ENCODE results near the gene MTFMT. TPM values are rescaled to one million over a fixed set of nuclear protein-coding genes. Genes with fewer than 3 reads are reported as not detected.
A peak's percentile ranks its signal among the peaks of the same experiment; 100 is the strongest.
"Not testable (repeated sequence)": the region's sequence is repeated elsewhere in the genome, so short reads cannot be mapped to it uniquely, and the experiment has no call there.

The MTFMT gene
- total RNA-seq, 1 donor from 2014 or later: 19.8 TPM

DNA sequence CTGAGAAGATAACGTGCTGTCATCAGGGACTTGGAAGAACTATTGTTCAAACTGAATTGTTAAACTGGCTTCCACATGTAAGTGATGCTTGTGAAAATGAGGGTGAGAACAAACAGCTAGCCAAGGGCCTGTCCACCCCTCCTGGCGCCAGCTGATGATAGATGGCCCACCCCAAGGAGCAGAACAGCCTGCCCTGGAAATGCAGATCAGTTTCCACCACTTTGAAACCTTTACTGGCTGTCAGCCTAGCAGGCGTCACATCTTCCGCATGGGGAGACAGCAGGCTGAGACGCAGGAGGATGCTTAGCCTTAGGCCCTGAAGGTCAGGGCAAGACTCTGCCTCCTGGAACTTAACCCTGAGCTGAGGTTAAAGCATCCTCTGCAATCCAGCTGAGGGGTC, 9.4 kb upstream of the MTFMT start:
- no peak for DNase-seq (ENCODE audit: low spot score)

DNA sequence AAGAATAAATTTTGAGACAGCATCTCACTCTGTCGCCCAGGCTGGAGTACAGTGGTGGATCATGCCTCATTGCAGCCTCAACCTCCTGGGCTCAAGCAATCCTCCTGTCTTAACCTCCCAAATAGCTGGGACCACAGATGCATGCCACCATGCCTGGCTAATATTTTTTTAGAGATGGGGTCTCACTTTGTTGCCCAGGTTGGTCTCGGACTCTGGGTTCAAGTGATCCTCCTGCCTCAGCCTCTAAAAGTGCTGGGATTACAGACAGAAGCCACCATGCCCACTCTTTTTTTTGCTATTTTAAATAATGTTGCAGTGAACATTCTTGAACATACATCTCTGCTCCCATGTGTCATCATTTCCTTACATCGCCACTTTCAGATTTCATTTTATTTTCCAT, 9.0 kb upstream of the MTFMT start:
- no peak for DNase-seq (ENCODE audit: low spot score)

DNA sequence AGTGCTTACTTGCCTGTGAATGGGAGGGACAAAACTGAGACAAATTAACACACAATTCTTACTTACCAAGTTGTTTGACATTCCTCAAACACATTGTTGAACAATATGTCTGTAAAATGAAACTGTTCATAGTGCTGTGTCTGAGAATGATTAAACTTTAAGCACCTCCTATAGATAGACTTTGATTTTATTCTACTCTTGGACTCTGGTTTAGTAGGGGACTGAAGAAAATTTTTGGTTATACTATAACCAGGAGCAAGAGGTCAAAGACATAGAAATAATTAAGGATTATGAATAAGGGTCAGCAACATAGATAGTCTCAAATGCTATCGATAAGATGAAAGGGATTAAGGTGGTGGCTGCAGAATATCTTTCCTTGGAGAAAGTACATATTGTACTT, 7.9 kb upstream of the MTFMT start:
- no peak for DNase-seq (ENCODE audit: low spot score)

DNA sequence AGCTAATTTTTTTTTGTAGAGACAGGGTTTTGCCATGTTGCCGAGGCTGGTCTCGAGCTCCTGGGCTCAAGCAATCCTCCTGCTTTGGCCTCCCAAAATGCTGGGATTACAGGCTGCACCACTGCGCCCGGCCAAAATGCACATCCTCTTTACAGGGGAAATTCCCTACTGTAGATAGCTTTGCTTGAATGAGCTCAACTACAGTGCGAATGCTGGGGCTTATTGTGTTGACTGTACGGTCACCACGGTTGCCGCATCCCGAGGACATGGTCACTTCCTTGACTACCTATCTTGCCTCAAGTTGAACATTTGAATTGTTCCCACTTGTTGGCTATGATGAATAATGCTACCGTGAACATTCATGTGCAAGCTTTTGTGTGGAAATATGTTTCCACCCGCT, 5.3 kb upstream of the MTFMT start:
- no peak for DNase-seq (ENCODE audit: low spot score)

DNA sequence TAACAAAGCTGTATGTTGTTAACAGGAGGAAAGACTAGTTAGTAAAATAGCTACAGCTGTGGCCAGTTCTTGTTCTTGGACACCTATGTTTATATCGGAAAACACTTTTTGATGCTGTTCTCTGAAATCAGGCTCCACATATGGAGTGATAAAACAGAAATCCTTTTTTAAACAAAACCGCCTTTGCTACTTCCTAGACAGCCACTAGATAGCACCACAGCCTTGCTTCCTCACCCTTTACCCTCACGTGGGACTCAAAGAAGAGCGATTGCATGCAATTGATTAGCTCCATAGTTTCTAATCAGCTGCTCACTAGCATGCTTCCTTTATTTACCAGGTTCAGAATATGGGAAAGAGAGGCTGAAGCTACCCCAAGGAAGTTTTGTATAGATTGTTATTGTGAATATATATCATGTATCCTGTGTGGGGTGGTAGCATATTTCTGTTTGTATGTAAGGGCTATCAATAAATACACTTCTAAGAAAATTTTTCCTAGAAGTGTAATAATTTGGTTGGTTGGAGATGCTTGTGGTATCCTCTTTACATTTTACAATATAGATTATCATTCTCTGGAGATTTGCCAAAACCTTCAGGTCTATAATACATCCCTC, 4.3 kb upstream of the MTFMT start:
- no peak for DNase-seq (ENCODE audit: low spot score)

DNA sequence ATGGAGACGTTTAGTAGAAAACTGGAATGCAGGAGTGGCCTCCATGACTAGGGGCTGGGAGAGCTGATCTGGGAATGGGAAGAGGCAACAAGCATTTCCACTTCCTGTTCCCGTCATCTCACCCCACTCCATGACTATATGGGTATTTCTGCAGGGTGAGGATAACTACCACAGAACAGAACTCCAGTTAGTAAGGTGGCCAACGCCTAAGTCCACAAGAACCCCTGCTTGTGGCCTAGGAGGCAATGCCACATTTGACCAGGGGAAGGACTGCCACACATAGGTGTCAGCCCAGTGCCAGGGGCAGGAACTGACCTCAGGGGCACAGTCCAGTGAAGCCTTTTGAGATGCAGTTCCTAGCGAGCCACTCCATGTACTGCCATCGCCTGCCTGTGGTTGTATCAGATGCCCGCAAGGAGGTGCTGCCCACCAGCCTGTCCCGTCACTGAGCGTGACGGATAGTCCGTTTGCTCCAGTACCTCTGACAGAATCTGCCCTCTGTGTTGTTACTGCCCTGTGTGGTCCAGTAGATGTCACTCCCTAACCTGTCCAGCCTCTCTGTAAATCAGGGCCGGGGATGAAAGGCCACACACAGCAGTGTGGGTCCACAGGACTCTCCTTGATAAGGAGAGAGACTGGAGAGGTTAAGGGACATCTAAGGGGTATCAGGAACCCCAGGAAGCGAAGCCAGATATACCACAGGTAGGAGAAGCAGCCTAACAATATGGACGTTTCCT, 3.5 kb upstream of the MTFMT start:
- no peak for DNase-seq (ENCODE audit: low spot score)

DNA sequence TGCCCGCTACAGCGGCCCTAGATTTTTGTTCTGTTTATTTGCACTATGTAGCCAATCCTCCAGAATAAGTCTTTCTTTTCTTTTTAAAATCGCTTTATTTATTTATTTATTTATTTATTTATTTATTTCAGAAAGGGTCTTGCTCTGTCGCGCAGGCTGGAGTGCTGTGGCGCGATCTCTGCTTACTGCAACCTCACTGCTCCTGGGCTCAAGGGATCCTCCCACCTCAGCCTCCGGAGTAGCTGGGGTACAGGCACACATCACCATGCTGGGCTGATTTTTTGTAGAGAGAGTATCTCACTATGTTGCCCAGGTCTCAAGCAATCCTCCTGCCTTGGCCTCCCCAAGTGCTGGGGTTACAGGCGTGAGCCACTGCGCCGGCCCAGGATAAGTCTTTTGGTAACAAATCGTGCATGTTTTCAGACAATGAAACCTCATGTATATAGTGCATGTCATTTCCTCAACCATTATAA, 333 bp upstream of the MTFMT start:
- no peak for DNase-seq (ENCODE audit: low spot score)

DNA sequence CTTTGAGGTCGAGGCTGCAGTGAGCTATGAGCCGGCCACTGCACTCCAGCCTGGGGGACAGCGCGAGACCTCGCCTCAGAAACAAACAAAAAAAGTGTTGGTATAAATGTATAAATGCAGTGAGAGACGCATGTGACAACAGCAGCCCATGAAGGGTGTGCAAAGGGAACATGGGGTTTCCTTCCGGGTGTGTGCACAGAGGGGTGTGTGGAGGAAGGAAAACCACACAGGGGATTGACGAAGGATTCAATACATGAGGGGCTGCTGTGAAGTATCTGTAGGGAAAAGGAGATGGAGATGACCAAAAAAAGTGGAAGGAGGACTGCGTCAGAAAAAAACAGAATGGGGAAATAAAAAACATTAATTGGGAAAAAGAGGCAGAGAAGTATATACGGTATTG, 1.1 kb downstream of the MTFMT start:
- DNase-seq (ENCODE audit: low spot score): no peak

DNA sequence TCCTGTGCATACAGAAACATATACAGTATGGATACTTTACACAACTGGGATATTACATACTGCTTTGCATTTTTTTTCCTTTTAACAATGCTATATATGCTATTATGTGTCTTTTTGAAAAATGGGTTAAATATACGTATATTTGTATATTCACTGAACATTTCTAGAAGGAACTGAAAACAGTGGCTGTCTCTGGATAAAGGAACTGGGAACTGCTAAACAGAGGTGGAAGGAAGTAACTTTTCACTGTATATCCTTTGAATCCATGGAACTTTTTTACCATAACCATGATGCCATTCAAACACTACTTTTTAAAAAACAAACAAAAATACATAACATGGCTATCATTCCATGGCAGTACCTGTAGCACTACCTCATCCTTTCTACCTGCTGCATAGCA, 1.8 kb downstream of the MTFMT start:
- no peak for DNase-seq (ENCODE audit: low spot score)

DNA sequence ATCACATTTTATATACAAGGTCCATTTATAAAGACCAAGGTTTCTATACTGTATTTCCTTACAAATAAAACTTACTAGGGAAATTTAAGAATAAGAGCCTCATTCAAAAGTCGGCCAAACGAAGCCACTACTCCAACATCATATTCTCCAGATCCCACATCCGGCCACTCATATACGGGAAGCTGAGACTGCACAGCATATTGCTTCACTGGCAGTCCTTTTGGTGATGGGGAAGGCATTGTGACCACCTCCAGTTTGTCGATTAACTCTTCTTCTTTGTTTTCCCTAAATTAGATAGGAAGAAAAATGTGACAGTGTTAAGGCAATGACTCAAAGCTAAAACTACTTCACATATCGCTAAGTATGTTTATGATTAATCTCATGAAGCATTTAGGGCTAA, 2.7 kb downstream of the MTFMT start:
- DNase-seq (ENCODE audit: low spot score): no peak

DNA sequence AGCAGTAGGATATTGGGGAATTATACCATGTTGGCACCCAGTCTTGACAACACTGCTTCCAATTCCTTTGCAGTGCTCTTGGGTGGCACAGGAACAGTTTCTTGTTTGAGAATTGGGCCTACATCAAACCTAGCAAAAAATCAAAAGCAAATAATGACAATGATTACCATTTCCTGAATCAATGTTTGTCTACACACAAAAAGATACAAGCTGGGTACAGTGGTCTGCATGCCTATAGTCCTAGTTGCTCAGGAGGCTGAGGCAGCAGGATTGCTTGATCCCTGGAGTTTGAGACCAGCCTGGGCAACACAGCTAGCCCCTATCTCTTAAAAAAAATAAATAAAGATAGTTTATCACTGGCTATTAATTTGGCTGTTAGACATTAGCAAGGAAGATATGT, 8.0 kb downstream of the MTFMT start:
- no peak for DNase-seq (ENCODE audit: low spot score)

DNA sequence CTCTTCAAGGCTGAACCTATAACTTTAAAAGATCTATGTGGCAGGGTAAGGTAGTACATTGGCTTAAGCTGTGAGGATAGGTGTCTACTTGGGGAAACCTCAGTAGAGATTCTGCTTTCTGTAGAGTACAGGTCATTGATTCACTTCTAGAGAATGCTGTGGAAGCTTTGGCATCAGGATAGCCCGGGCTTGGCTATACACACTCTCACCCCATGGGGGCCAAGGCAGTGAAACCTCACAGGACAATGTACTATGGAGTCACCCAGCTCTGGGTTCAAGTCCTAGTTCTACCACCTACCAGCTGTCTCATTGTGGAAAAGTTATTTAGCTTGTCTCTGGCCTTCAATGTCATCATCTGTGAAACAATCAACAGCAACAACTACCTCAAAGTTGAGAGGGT, 9.0 kb downstream of the MTFMT start:
- no peak for DNase-seq (ENCODE audit: low spot score)

DNA sequence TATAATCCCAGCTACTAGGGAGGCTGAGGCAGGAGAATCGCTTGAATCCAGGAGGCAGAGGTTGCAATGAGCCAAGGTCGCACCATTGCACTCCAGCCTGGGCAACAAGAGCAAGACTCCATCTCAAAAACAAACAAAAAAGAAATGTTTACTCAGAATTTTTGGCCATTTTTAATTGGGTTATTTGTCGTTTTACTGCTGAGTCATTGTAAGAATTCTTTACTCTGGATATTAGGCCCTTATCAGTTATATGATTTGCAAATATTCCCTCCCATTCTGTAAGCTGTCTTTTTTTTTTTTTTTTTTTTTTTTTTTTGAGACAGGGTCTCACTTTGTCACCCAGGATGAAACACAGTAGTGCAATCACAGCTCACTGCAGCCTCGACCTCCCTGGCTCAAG, 18.2 kb downstream of the MTFMT start:
- not testable (repeated sequence) for DNase-seq (ENCODE audit: low spot score)

DNA sequence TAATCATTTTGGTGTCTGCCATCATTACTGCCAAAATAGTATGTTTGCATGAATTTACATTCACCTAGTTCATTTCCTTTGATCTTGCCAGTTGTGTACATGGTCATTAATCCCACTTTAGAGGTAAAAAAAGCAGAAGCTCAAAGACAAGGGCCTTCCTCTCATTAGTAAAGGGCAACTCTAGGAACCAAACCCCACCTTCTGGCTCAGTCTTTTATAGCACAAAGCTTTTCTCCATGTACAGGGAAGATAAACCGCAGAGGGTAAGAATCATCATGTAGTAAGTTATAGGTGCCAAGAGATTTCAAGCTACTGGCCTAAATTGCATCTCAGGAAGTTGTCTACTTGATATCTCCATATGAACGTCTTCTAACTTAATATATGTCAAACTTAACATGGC, 20.5 kb downstream of the MTFMT start:
- no peak for DNase-seq (ENCODE audit: low spot score)

DNA sequence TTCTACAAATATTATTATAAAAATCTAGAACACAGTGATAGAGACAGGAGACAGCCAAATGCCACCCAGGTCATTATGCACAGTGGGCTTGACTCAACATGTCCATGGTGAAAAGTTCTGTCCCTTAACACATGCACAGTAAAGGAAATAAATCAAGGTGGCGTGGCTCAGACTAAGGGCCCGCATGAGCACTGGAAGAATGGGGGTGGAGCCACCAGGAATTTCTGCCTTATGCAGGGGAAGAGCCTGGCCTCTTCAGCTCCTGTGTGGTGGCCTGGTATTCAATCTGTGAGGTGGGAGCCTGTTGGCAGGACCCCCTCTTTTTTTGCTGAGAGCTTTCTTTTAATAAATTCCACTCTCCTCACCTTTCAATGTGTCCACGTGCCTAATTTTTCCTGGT, 22.6 kb downstream of the MTFMT start:
- no peak for DNase-seq (ENCODE audit: low spot score)

DNA sequence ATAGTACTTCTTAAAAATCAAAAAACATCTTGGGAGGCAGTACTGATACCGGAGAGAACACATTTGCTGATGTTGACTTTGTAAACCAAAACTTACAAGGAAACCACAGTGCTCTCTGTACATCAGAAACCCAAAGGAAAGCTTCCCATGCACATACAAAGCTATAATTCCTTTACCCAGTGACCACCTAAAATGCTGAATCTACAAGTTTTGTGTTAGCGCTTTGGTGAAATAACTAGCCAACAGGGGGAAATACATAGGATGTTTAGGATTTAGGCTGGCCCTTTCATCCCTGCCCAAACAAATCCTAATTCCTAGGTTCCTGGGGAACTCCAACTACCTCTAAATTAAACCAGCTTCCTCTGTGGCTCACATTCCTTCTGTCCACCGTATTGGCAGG, 24.4 kb downstream of the MTFMT start:
- DNase-seq (ENCODE audit: low spot score): no peak

DNA sequence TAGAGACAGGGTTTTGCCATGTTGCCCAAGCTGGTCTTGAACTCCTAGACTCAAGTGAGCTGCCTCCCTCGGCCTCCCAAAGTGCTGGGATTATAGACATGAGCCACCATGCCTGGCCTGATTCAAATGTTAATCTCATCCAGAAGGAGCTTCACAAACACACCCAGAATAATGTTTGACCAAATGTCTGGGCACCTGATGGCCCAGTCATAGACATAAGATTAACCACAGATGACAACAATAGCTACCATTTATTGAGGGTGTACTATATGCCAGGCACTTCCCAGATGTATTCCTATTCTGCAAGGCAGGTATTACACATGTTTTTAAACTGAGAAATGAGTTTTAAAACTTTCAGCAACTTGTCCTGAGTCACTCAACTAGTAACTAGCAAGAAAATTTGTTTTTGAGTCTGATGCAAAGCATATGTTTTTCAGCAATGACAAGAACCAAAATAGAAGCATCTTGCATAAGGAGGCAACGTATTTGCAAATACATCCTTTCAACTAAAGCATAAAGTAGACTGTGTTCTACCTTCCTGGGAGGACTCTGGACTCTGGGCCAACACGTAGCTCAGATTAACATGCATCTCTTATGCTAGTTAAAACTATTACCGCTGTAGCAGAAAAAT, 31.6 kb downstream of the MTFMT start:
- no peak for DNase-seq (ENCODE audit: low spot score)

DNA sequence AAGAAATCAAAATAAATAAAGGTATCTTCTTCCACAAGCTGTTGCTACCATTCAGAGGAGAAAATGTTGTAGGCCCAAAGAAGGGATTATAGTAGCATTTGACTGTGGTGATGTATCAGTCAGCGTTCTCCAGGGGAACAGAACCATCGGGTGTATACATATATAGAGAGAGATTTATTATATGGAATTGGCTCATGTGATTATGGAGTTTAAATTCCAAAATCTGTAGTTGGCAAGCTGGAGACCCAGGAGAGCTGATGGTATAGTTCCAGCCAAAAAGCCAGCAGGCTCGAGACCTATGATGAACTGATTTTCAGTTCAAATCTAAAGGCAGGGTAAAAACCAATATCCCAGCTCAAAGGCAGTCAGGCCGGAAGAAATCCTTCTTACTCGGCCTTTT, 32.4 kb downstream of the MTFMT start:
- no peak for DNase-seq (ENCODE audit: low spot score)

DNA sequence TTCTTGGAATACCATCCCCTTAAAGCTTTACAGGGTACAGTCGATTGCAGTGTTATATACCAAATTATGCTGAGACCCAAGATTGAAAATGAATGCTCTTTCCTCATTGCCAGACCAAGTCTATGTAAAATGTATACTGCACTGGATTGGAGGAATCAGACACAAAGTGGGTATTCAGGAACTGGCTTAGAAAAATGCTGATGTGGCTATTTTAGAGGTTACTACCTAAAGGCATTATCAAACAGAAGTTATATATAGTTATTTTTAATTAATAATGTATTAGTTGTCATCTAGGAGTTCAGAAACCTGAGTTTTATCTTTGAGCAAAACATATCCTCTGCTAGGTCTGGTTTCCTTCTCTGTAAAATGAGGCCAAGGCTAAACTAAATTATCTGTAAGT, 36.1 kb downstream of the MTFMT start:
- no peak for DNase-seq (ENCODE audit: low spot score)

DNA sequence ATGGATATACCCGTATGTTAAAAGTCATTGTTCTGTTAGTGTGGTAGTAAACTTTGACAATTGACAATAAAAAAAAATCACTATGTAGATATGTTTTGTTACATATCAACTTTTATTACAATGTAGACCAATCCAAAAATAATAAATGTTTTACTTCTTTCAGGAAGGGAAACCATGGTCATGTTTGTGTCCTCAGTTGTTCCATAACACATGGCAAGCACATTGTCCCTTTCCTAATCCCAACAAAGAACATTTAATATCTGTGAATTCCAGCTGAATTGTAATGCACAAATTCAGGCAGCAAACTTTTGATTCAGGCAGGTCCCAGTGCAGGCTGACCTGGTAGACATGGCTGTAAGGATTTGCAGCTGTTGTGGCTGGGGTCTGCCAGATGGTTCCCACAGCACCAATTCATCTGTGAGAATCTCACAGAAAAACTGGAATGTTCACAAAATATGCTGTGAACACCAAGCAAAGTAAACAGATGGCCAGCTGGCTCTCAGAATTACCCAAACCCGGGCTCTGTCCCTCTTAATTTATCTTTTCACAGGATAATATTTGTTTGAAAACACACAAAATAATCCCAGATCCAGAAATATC, 37.8 kb downstream of the MTFMT start:
- DNase-seq (ENCODE audit: low spot score): no peak

DNA sequence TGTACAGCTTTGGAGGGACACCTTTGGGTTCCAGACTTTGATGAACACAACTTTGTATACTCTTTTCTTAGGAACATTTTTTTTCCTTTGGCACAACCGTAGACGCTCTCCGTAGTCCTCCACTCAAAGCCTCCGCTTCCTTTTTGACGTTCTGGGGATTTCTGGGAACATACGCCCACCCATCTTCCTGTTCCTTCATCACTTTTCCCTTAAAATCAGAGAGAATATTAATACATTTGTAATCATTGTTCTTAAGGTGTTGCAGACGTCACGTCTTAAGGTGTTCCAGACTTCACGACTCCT, 39.3 kb downstream of the MTFMT start:
- DNase-seq (ENCODE audit: low spot score): no peak

DNA sequence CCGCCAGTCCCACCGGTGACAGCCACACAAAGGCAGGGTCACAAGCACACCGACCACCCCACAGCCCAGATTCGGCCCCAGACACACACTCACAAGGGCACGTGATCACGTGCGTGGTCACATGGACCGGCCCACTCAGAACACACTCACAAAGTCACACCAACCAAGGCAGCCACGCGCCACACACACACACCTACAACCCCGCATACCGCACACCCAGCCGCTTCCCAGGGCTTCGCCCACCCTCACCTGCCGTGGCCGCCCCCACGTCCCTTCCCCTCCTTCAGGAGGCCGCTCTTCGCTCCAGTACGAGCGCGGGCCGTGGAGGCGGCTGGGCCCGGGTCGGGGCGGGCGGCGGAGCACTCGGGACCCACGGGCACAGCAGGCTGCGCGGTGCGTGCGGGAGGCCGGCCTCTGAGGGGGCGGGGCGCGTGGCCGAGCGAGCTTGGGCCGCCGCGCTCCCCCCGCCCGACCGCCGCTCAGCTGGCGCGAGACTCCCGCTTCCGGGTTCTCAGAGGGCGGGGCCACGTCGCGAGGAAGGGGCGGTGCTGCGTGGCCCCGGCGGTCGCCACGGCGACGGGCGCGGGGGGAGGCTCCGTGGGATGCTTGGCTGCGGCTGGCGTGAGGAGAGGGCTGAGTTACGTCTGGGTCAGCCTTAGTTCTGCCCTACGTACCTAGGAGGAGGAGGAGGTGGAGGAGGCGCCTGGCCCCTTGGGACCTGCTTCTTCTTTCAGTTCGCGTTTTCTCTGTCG, 39.8 kb downstream of the MTFMT start, which contains the start of gene SPG21:
SPG21 (minus strand) TSS at position 499 of the 752 bp plus-strand sequence. CDS start 6,345 bp downstream, outside the sequence.
- peak; percentile 93 for DNase-seq (ENCODE audit: low spot score)

All from ureter (tissue), 1 donor.